ENCODE results near the gene HNRNPL. TPM values are rescaled to one million over a fixed set of nuclear protein-coding genes. Genes with fewer than 3 reads are reported as not detected.
"Not testable (repeated sequence)": the region's sequence is repeated elsewhere in the genome, so short reads cannot be mapped to it uniquely, and the experiment has no call there.

Gene HNRNPL
- total and polyA plus RNA-seq, 5 donors = 131 to 206 (median 175) TPM

DNA sequence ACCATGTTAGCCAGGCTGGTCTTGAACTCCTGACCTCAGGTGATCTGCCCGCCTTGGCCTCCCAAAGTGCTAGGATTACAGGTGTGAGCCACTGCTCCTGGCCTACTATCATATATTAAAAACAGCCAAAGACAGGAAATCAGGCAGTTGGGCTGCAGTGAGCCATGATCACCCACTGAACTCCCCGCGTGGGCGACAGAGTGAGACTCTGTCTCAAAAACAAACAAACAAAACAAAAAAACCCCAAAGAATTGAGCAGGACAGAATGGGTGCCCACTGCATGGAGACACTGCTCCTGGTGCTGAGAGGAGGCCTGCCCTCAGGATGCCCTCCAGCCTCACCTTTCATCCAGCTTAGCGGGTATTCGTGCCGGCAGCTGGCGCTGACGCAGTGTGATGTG is 33.5 kb upstream of the HNRNPL start:
- WGBS = 95% methylated on average over 9 of the region's 9 CpGs
- Histone ChIP-seq H3K27me3 (ENCODE audit: control insufficient read depth, insufficient read depth) (no peaks in the 10 kb centered on the region), H3K9me3 (ENCODE audit: control insufficient read depth, low read length) (no peaks in the 10 kb centered on the region), H3K4me3 (ENCODE audit: low read length) (no peak overlapping the region), H3K4me1 (ENCODE audit: control insufficient read depth, insufficient read depth, low read length) (no peaks in the 10 kb centered on the region), H3K27ac (ENCODE audit: low read length) (no peak overlapping the region)
- DNase-seq = no peak
- intact Hi-C loops (cut with DNase I) = no loop called here
- ATAC-seq = no peak

DNA sequence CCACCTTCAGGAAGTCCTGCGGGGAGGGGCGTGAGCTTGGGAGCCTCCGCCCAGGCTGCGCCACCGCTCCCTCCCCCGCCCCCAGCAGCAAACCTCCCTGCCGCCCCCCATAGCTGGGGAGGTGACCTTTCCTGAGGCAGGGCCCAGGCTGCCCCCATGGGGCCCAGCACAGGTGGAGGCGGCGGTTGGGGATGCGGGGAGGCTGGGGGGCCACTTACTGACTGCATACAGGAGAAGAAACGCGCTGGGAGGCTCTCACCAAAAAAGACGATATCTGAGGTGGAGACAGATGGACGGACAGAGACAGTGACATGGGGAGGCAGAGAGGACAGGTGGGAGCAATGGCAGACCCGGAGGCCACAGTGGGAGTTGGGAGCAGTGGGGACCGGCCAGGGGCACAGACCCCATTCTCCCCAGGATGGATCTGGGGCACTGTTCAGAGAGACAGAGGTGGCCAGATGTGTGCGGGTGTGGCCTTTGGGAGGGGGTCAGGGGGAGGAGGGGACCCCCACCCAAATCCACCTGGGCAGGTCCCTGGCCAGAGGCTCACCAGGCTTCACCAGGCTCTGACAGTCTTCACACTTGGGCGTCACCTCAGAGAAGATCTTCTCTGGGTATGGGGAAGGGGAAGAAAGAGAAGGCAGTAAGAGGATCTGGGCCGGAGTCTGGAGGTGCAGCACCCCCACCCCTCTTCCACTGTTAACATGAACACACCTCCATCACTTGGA is 31.3 kb upstream of the HNRNPL start:
- H3K4me3 ChIP-seq (ENCODE audit: low read length) = no peak overlapping the region
- WGBS = 93% methylated on average over 19 of the region's 19 CpGs
- H3K4me1 ChIP-seq (ENCODE audit: control insufficient read depth, insufficient read depth, low read length) = no peaks in the 10 kb centered on the region
- no peaks in the 10 kb centered on the region for H3K27me3 ChIP-seq (ENCODE audit: control insufficient read depth, insufficient read depth)
- no peak for ATAC-seq
- intact Hi-C loops (cut with DNase I) = no loop called here
- peak in 1 of 3 donors; percentile 58 for DNase-seq
- no peaks in the 10 kb centered on the region for H3K9me3 ChIP-seq (ENCODE audit: control insufficient read depth, low read length)
- no peak overlapping the region for H3K27ac ChIP-seq (ENCODE audit: low read length)

DNA sequence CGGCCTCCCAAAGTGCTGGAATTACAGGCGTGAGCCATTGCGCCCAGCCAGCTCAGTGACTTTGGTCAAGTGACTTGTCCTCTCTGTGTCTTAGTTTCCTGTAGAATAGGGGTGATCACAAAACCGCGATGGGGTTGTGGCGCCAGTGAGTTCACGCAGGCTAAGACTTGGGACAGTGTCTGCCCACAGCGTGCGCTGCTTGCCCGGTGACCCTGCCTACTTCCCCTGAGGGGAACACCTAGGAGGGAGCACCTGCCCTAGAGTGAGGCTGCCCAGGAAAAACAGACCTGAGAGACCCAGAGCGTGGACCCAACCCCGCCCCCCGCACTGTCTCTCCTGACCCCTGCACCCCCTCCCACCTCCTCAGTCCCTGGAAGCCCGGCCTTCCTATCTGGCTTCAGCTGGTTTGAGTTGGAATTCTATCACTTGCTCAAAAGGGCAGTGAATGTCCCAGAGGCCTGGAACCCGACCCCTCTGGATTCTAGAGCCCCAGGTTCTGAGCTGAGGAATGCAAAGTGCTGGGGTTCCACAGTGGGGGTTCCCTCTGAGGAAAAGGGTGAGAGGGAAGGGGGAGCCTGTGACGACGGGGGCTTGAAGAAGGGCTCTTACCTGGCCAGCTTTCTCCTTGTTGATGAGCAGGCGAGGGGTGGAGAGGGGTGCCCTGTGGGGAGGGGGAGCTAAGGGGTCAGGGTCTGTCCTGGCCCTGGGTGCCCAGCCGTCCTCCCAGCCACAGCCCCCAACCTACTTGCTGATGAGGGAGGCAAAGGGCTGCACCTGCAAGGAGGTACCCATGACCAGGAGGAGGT is 30.5 kb upstream of the HNRNPL start:
- ATAC-seq = no peak
- Histone ChIP-seq H3K27me3 (ENCODE audit: control insufficient read depth, insufficient read depth) (no peaks in the 10 kb centered on the region), H3K27ac (ENCODE audit: low read length) (no peak overlapping the region), H3K4me1 (ENCODE audit: control insufficient read depth, insufficient read depth, low read length) (no peaks in the 10 kb centered on the region), H3K9me3 (ENCODE audit: control insufficient read depth, low read length) (no peaks in the 10 kb centered on the region), H3K4me3 (ENCODE audit: low read length) (no peak overlapping the region)
- intact Hi-C loops (cut with DNase I) = no loop called here
- 93% methylated on average over 19 of the region's 19 CpGs for WGBS
- DNase-seq = no peak

GRCh38 chr19:38879400-38879751 is 29.6 kb upstream of the HNRNPL start:
- Histone ChIP-seq H3K27ac (ENCODE audit: low read length) (no peak overlapping the region), H3K4me1 (ENCODE audit: control insufficient read depth, insufficient read depth, low read length) (no peaks in the 10 kb centered on the region), H3K9me3 (ENCODE audit: control insufficient read depth, low read length) (no peaks in the 10 kb centered on the region), H3K4me3 (ENCODE audit: low read length) (no peak overlapping the region), H3K27me3 (ENCODE audit: control insufficient read depth, insufficient read depth) (no peaks in the 10 kb centered on the region)
- DNase-seq (no peak), ATAC-seq (no peak)
- WGBS = 92% methylated on average over 11 of the region's 11 CpGs
- intact Hi-C loops (cut with DNase I) = no loop called here

- no peaks in the 10 kb centered on the region for H3K9me3 ChIP-seq (ENCODE audit: control insufficient read depth, low read length)
- intact Hi-C loops (cut with DNase I) = no loop called here
- H3K27ac ChIP-seq (ENCODE audit: low read length) = no peak overlapping the region
- H3K4me3 ChIP-seq (ENCODE audit: low read length) = no peak overlapping the region
- H3K27me3 ChIP-seq (ENCODE audit: control insufficient read depth, insufficient read depth) = no peaks in the 10 kb centered on the region
- DNase-seq (no peak), ATAC-seq (no peak)
- no peaks in the 10 kb centered on the region for H3K4me1 ChIP-seq (ENCODE audit: control insufficient read depth, insufficient read depth, low read length)
- WGBS = 78% methylated on average over 16 of the region's 16 CpGs
These were observed 29.0 kb upstream of the HNRNPL start for GRCh38 chr19:38878575-38879399.

DNA sequence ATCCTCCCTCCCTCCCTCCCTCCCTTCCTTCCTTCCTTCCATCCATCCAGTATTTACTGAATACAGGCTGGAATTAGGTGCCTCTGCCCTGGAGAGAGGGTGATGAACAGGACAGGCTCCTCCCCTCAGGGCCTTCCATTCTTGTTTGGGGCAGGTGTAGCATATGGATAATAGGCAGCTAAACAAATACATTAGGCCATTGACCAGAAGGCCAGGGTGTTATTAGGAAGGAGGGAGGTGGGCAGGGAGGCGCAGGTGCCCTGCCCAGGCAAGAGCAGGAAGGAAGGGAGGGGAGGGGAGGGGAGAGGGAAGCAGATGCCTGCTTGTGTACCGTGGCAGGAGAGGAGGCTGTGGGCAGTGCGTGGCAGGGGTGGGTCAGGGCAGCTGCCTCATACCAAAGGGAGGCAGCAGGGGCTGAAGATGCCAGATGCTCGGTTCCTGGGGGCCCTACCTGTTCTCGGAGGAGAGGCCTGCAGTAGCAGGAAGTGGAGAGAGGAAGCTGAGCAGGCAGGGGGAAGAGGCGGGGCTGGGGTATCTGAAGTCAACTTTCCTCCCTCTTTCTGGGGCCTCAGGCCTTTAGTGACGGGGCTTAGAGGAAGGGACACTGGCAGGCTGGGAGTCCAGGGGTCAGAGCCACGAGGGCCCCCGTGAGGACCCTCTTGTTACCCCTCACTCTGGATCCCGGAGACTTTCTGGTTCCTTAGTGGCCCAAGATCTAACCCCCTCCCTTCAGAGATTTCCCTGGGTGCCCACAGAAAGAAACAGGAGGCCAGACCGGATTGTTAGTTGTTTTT is 28.2 kb upstream of the HNRNPL start, which contains the start of gene RINL:
Gene RINL (minus strand): TSS at position 495 of the 794 bp plus-strand sequence. CDS start 1,533 bp downstream, outside the sequence.
- DNase-seq (peak in 2 of 3 donors; percentile 67 to 68), ATAC-seq (peak; percentile 32 to 45)
- H3K4me1 ChIP-seq (ENCODE audit: control insufficient read depth, insufficient read depth, low read length) = no peaks in the 10 kb centered on the region
- intact Hi-C loops (cut with DNase I) = no loop called here
- H3K4me3 ChIP-seq (ENCODE audit: low read length) = no peak within 1 kb of the TSS
- no peak within 1 kb of the TSS for H3K27ac ChIP-seq (ENCODE audit: low read length)
- H3K27me3 ChIP-seq (ENCODE audit: control insufficient read depth, insufficient read depth) = no peaks in the 10 kb centered on the region
- 49% methylated on average over 11 of the region's 11 CpGs for WGBS
- H3K9me3 ChIP-seq (ENCODE audit: control insufficient read depth, low read length) = no peaks in the 10 kb centered on the region

DNA sequence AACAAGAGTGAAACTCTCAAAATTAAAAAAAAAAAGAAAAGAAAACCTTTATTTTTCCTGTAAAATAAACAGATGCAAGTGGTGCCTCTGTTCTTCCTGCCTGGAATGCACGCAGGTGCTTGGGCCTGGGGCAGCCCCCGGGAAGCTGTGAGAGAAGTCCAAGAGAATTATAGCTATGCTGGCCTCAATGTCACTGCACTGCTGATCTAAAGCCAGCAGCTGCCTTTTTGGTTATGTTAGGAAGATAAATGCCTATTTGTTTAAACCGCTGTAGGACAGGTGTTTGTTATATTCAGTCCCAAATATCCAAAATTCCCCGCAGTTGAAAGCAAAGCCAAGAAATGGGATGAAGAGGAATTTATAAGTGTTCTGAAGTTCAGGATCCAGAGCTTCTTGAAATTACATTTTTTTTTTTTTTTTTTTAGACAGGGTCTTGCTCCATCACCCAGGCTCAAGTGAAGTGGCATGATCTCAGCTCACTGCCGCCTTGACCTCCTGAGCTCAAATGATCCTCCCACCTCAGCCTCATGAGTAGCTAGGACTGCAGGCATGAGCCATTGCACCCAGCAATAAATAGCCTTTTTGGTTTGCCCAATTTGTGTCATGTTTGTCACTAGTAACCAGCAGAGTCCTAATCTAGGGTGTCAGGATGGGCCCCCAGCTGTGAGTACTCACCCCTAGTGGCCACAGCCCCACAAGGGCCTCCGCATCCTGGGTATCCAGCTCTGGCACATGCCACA is 26.0 kb upstream of the HNRNPL start:
- no peak overlapping the region for H3K4me3 ChIP-seq (ENCODE audit: low read length)
- ATAC-seq (no peak), DNase-seq (no peak)
- H3K27ac ChIP-seq (ENCODE audit: low read length) = no peak overlapping the region
- 79% methylated on average over 6 of the region's 6 CpGs for WGBS
- intact Hi-C loops (cut with DNase I) = no loop called here
- H3K4me1 ChIP-seq (ENCODE audit: control insufficient read depth, insufficient read depth, low read length) = no peaks in the 10 kb centered on the region
- no peaks in the 10 kb centered on the region for H3K9me3 ChIP-seq (ENCODE audit: control insufficient read depth, low read length)
- no peaks in the 10 kb centered on the region for H3K27me3 ChIP-seq (ENCODE audit: control insufficient read depth, insufficient read depth)

DNA sequence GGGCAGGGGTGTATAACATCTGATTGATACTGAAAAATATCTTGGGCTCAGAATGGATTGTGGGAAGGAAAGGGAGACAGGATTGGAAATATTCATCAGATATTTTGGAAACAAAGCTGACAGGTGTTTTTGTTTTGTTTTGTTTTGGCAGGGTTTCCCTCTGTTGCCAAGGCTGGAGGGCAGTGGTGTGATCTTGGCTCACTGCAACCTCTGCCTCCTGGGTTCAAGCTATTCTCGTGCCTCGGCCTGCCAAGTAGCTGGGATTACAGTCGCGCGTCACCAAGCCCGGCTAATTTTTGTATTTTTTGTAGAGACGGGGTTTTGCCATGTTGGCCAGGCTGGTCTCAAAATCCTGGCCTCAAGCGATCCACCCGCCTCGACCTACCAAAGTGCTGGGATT is 23.6 kb upstream of the HNRNPL start:
- intact Hi-C loops (cut with DNase I); DNase-seq; H3K9me3 ChIP-seq (ENCODE audit: control insufficient read depth, low read length); H3K4me3 ChIP-seq (ENCODE audit: low read length); ATAC-seq; H3K4me1 ChIP-seq (ENCODE audit: control insufficient read depth, insufficient read depth, low read length); H3K27ac ChIP-seq (ENCODE audit: low read length); H3K27me3 ChIP-seq (ENCODE audit: control insufficient read depth, insufficient read depth): not testable (repeated sequence)
- 75% methylated on average over 10 of the region's 10 CpGs for WGBS

- 82% methylated on average over 19 of the region's 19 CpGs for WGBS
- Histone ChIP-seq H3K4me3 (ENCODE audit: low read length) (no peak overlapping the region), H3K27me3 (ENCODE audit: control insufficient read depth, insufficient read depth) (no peaks in the 10 kb centered on the region), H3K27ac (ENCODE audit: low read length) (no peak overlapping the region), H3K4me1 (ENCODE audit: control insufficient read depth, insufficient read depth, low read length) (peaks cover 2% of the 10 kb centered on the region), H3K9me3 (ENCODE audit: control insufficient read depth, low read length) (no peaks in the 10 kb centered on the region)
- no peak for DNase-seq
- intact Hi-C loops (cut with DNase I) = no loop called here
- ATAC-seq = peak; percentile 3 to 17
These were observed 20.8 kb upstream of the HNRNPL start for GRCh38 chr19:38870612-38871011.

Measured in right cardiac atrium (tissue), 5 donors.